Ramos (cell line): ENCODE measurements around the gene AUTS2.

Experiments
- in situ Hi-C: fragments of 300-500 bp; cut with MboI; formaldehyde crosslinking; loops from one replicate; pipeline ENCODE4 v1.14.3; 2022; ENCODE audit warnings: low sequenced_read_pairs; ENCODE audit not compliant: unreplicated experiment

Gene AUTS2

GRCh38 chr7:69946901-69947300 lies 348.6 kb downstream of the AUTS2 start:
- in situ Hi-C loops: no loop called here

GRCh38 chr7:69947998-69948397 lies 349.7 kb downstream of the AUTS2 start:
- in situ Hi-C loops: no loop called here

- in situ Hi-C loops: no loop called here
These were observed 350.8 kb downstream of the AUTS2 start for GRCh38 chr7:69949122-69949521.

- in situ Hi-C loops: no loop called here
These were observed 353.2 kb downstream of the AUTS2 start for GRCh38 chr7:69951458-69951857.

- in situ Hi-C loops: no loop called here
These were observed 355.1 kb downstream of the AUTS2 start for GRCh38 chr7:69953136-69954067.

GRCh38 chr7:69956541-69956940 lies 358.3 kb downstream of the AUTS2 start:
- in situ Hi-C loops: no loop called here

- in situ Hi-C loops: no loop called here
These were observed 359.4 kb downstream of the AUTS2 start for GRCh38 chr7:69957661-69958060.

- in situ Hi-C loops: no loop called here
These were observed 361.7 kb downstream of the AUTS2 start for GRCh38 chr7:69959789-69960499.

GRCh38 chr7:69961436-69961835 lies 363.2 kb downstream of the AUTS2 start:
- in situ Hi-C loops: no loop called here

GRCh38 chr7:69962186-69963065 lies 364.2 kb downstream of the AUTS2 start:
- in situ Hi-C loops: no loop called here

- in situ Hi-C loops: no loop called here
These were observed 365.1 kb downstream of the AUTS2 start for GRCh38 chr7:69963393-69963792.

GRCh38 chr7:69966766-69967591 lies 368.7 kb downstream of the AUTS2 start:
- in situ Hi-C loops: no loop called here

- in situ Hi-C loops: no loop called here
These were observed 369.6 kb downstream of the AUTS2 start for GRCh38 chr7:69967689-69968450.

GRCh38 chr7:69968969-69969556 lies 370.8 kb downstream of the AUTS2 start:
- in situ Hi-C loops: no loop called here

- in situ Hi-C loops: no loop called here
These were observed 383.4 kb downstream of the AUTS2 start for GRCh38 chr7:69981646-69982045.

- in situ Hi-C loops: no loop called here
These were observed 383.9 kb downstream of the AUTS2 start for GRCh38 chr7:69982197-69982596.

- in situ Hi-C loops: no loop called here
These were observed 391.3 kb downstream of the AUTS2 start for GRCh38 chr7:69989551-69989950.

- in situ Hi-C loops: no loop called here
These were observed 394.7 kb downstream of the AUTS2 start for GRCh38 chr7:69992938-69993337.

- in situ Hi-C loops: no loop called here
These were observed 395.9 kb downstream of the AUTS2 start for GRCh38 chr7:69994218-69994617.
